Epithelial cell of prostate (primary cell): ENCODE measurements around the gene EFCC1.

Experiments
- DNase-seq: peaks from one replicate; pipeline ENCODE4 v3.0.0-alpha.2; 2011; ENCODE audit warnings: low read depth, low spot score
- H3K27ac ChIP-seq: fragments of 450-650 bp; 2 replicates; pipeline ENCODE4 v1.5.1; 2017; ENCODE audit warnings: mild to moderate bottlenecking

Gene EFCC1

GRCh38 chr3:129030611-129031010 lies 29.5 kb downstream of the EFCC1 start:
- DNase-seq: no peak
- no peak overlapping the region for H3K27ac ChIP-seq

GRCh38 chr3:129031476-129032215 lies 30.5 kb downstream of the EFCC1 start:
- H3K27ac ChIP-seq: no peak overlapping the region
- DNase-seq: no peak

GRCh38 chr3:129032716-129033115 lies 31.6 kb downstream of the EFCC1 start:
- no peak for DNase-seq
- no peak overlapping the region for H3K27ac ChIP-seq

GRCh38 chr3:129033151-129033550 lies 32.0 kb downstream of the EFCC1 start:
- no peak overlapping the region for H3K27ac ChIP-seq
- no peak for DNase-seq

- H3K27ac ChIP-seq: no peak overlapping the region
Observed at GRCh38 chr3:129033633-129034321, 32.7 kb downstream of the EFCC1 start.

GRCh38 chr3:129034642-129035041 lies 33.5 kb downstream of the EFCC1 start:
- H3K27ac ChIP-seq: no peak overlapping the region
- DNase-seq: no peak

More at GRCh38 chr3:129033633-129034321, 32.7 kb downstream of the EFCC1 start:
- DNase-seq: no peak

- DNase-seq: no peak
- H3K27ac ChIP-seq: no peak overlapping the region
Observed at GRCh38 chr3:129035360-129036221, 34.5 kb downstream of the EFCC1 start.

GRCh38 chr3:129036222-129037092 lies 35.4 kb downstream of the EFCC1 start:
- DNase-seq: no peak
- no peak overlapping the region for H3K27ac ChIP-seq

- no peak overlapping the region for H3K27ac ChIP-seq
- no peak for DNase-seq
Observed at GRCh38 chr3:129037093-129037419, 36.0 kb downstream of the EFCC1 start.

GRCh38 chr3:129038121-129038855 lies 37.2 kb downstream of the EFCC1 start:
- H3K27ac ChIP-seq: no peak overlapping the region
- DNase-seq: no peak

GRCh38 chr3:129039271-129040038 lies 38.4 kb downstream of the EFCC1 start:
- no peak overlapping the region for H3K27ac ChIP-seq
- DNase-seq: no peak

- no peak for DNase-seq
- no peak overlapping the region for H3K27ac ChIP-seq
Observed at GRCh38 chr3:129040039-129040336, 38.9 kb downstream of the EFCC1 start.

GRCh38 chr3:129040579-129041300 lies 39.6 kb downstream of the EFCC1 start:
- no peak overlapping the region for H3K27ac ChIP-seq
- no peak for DNase-seq

- DNase-seq: no peak
- H3K27ac ChIP-seq: no peak overlapping the region
Observed at GRCh38 chr3:129045675-129046036, 44.6 kb downstream of the EFCC1 start.

GRCh38 chr3:129046037-129046731 lies 45.1 kb downstream of the EFCC1 start:
- no peak overlapping the region for H3K27ac ChIP-seq
- DNase-seq: no peak

- DNase-seq: no peak
- no peak overlapping the region for H3K27ac ChIP-seq
Observed at GRCh38 chr3:129046732-129047552, 45.8 kb downstream of the EFCC1 start.

GRCh38 chr3:129047553-129047839 lies 46.4 kb downstream of the EFCC1 start:
- no peak for DNase-seq
- no peak overlapping the region for H3K27ac ChIP-seq
